GM23338 (cell line): Measurements from ENCODE around the gene ADAM10. TPM values are rescaled to one million over a fixed set of nuclear protein-coding genes. Genes with fewer than 3 reads are reported as not detected.

Experiments used
- ATAC-seq: fragments of 200-7000 bp; cut with Tn5 transposase; 3 replicates; pipeline ENCODE4 v1.9.1; 2020
- DNase-seq: peaks from one replicate; pipeline ENCODE4 v3.0.0-alpha.2; 2015; ENCODE audit warnings: low spot score
- H2AFZ ChIP-seq: fragments of 200-600 bp; sonication (generic); 2 replicates; pipeline ENCODE4 v1.8.0; 2016; ENCODE audit warnings: antibody characterized with exemption, mild to moderate bottlenecking, moderate library complexity
- H3F3A ChIP-seq: fragments of 200-600 bp; sonication (generic); replicated peaks from 2 replicates; pipeline ENCODE4 v1.8.0; 2017; ENCODE audit warnings: antibody characterized with exemption, mixed run types, low read depth
- H3K27ac ChIP-seq: fragments of 200-600 bp; sonication (generic); 2 replicates; pipeline ENCODE4 v1.6.1; 2016; ENCODE audit warnings: low read depth
- H3K27me3 ChIP-seq: fragments of 200-600 bp; sonication (generic); 2 replicates; pipeline ENCODE4 v1.8.0; 2016; ENCODE audit warnings: mild to moderate bottlenecking, mixed run types, moderate library complexity; ENCODE audit not compliant: insufficient read depth
- H3K36me3 ChIP-seq: fragments of 200-600 bp; sonication (generic); 2 replicates; pipeline ENCODE4 v1.8.0; 2016; ENCODE audit warnings: mild to moderate bottlenecking; ENCODE audit not compliant: insufficient read depth
- H3K4me1 ChIP-seq: fragments of 200-600 bp; sonication (generic); 2 replicates; pipeline ENCODE4 v1.8.0; 2016; ENCODE audit warnings: mild to moderate bottlenecking, moderate library complexity; ENCODE audit not compliant: insufficient read depth
- H3K4me2 ChIP-seq: fragments of 200-600 bp; sonication (generic); 2 replicates; pipeline ENCODE4 v1.7.1; 2017; ENCODE audit warnings: mixed run types
- H3K4me3 ChIP-seq: fragments of 200-600 bp; sonication (generic); 2 replicates; pipeline ENCODE4 v1.6.1; 2016; ENCODE audit warnings: mixed run types
- H3K79me2 ChIP-seq: fragments of 200-600 bp; sonication (generic); replicated peaks from 2 replicates; pipeline ENCODE4 v1.8.0; 2017; ENCODE audit warnings: mild to moderate bottlenecking; ENCODE audit not compliant: insufficient read depth
- H3K9me2 ChIP-seq: fragments of 200-600 bp; sonication (generic); 2 replicates; pipeline ENCODE4 v1.8.0; 2017; ENCODE audit not compliant: insufficient read depth
- H4K20me1 ChIP-seq: fragments of 200-600 bp; sonication (generic); replicated peaks from 2 replicates; pipeline ENCODE4 v1.8.0; 2017; ENCODE audit warnings: mild to moderate bottlenecking; ENCODE audit not compliant: insufficient read depth
- H3K27ac Mint-ChIP-seq: 2 replicates; pipeline ENCODE4 v1.8.0; 2020; ENCODE audit warnings: inconsistent platforms, mild to moderate bottlenecking, moderate library complexity, mixed read lengths
- H3K27me3 Mint-ChIP-seq: 3 replicates; pipeline ENCODE4 v1.8.0; 2022; ENCODE audit warnings: low read depth, mild to moderate bottlenecking, moderate library complexity, mixed read lengths, inconsistent platforms; ENCODE audit not compliant: insufficient read depth, poor library complexity
- H3K36me3 Mint-ChIP-seq: 3 replicates; pipeline ENCODE4 v1.8.0; 2021; ENCODE audit warnings: low read depth, mild to moderate bottlenecking, inconsistent platforms, moderate library complexity, mixed read lengths
- H3K4me1 Mint-ChIP-seq: 3 replicates; pipeline ENCODE4 v1.8.0; 2020; ENCODE audit warnings: mild to moderate bottlenecking, inconsistent platforms, mixed read lengths
- H3K4me3 Mint-ChIP-seq: 3 replicates; pipeline ENCODE4 v1.8.0; 2021; ENCODE audit warnings: moderate library complexity, mild to moderate bottlenecking, inconsistent platforms, mixed read lengths
- H3K9me3 Mint-ChIP-seq: 3 replicates; pipeline ENCODE4 v1.8.0; 2020; ENCODE audit warnings: moderate library complexity, mild to moderate bottlenecking, inconsistent platforms, mixed read lengths
- CREB1 ChIP-seq: fragments of 250-450 bp; sonication (Bioruptor Pico); IDR thresholded peaks from 2 replicates; pipeline ENCODE4 v1.5.0; 2020; ENCODE audit warnings: low read depth, mild to moderate bottlenecking, moderate library complexity
- CTCF ChIP-seq, 2 experiments: fragments of 200-600 bp in 1 of 2; sonication (generic) in 1 of 2; conservative IDR thresholded peaks; 2 replicates each; pipeline versions ENCODE4 v1.5.1 to v1.6.1; 2016 to 2017; ENCODE audit warnings: antibody characterized with exemption in 2 of 2, low read depth in 2 of 2, mild to moderate bottlenecking in 2 of 2, moderate library complexity in 1 of 2
- ETS1 ChIP-seq: IDR thresholded peaks from 2 replicates; pipeline ENCODE4 v1.6.1; 2016; ENCODE audit warnings: antibody characterized with exemption
- EZH2 ChIP-seq: fragments of 200-600 bp; sonication (generic); IDR thresholded peaks from one replicate; pipeline ENCODE4 v1.8.0; 2017; ENCODE audit warnings: antibody characterized with exemption, mild to moderate bottlenecking, low read depth; ENCODE audit not compliant: unreplicated experiment
- EZH2phosphoT487 ChIP-seq: fragments of 200-600 bp; sonication (generic); IDR thresholded peaks from one replicate; pipeline ENCODE4 v1.8.1; 2018; ENCODE audit warnings: antibody characterized with exemption; ENCODE audit not compliant: unreplicated experiment
- JUNB ChIP-seq: IDR thresholded peaks from one replicate; pipeline ENCODE4 v1.6.1; 2016; ENCODE audit warnings: antibody characterized with exemption; ENCODE audit not compliant: unreplicated experiment
- NANOG ChIP-seq: IDR thresholded peaks from 2 replicates; pipeline ENCODE4 v1.6.1; 2016; ENCODE audit warnings: antibody characterized with exemption, borderline replicate concordance
- POLR2AphosphoS5 ChIP-seq: IDR thresholded peaks from 2 replicates; pipeline ENCODE4 v1.6.1; 2016; ENCODE audit warnings: antibody characterized with exemption, low read depth
- REST ChIP-seq: IDR thresholded peaks from one replicate; pipeline ENCODE4 v1.6.1; 2018; ENCODE audit warnings: antibody characterized with exemption; ENCODE audit not compliant: unreplicated experiment
- STAT1 ChIP-seq: IDR thresholded peaks from one replicate; pipeline ENCODE4 v1.6.1; 2016; ENCODE audit warnings: antibody characterized with exemption; ENCODE audit not compliant: unreplicated experiment
- ZNF114 ChIP-seq: fragments of 250-450 bp; sonication (Bioruptor Pico); IDR thresholded peaks from 2 replicates; pipeline ENCODE4 v1.5.0; 2020; ENCODE audit warnings: mild to moderate bottlenecking, moderate library complexity
- ZNF331 ChIP-seq: fragments of 250-450 bp; sonication (Bioruptor Pico); IDR thresholded peaks from 2 replicates; pipeline ENCODE4 v1.5.0; 2020; ENCODE audit warnings: low read depth, mild to moderate bottlenecking, moderate library complexity
- ZNF462 ChIP-seq: fragments of 250-450 bp; sonication (Bioruptor Pico); IDR thresholded peaks from 2 replicates; pipeline ENCODE4 v1.5.0; 2020; ENCODE audit warnings: mild to moderate bottlenecking, moderate library complexity
- polyA plus RNA-seq: library from polyadenylated mRNA; unstranded; fragments of >200 nt; fragmentation: Nextera tagmentation; extraction: Ambion mirVana; gene quantifications from 2 replicates; pipeline ENCODE4 v1.2.1, GENCODE V29; 2016
- total RNA-seq: library from RNA; depleted of rRNA; stranded (reverse); fragments of >200 nt; shearing (Covaris generic); gene quantifications from 2 replicates; pipeline ENCODE4 v1.2.3, GENCODE V29; 2014

Gene ADAM10
- total and polyA plus RNA-seq, 2 experiments from 2014 or later = 25.0 to 114 TPM

- Mint-ChIP-seq H3K27me3 (no peaks in the 10 kb centered on the region), H3K27ac (no peak overlapping the region), H3K36me3 (peaks cover 21% of the 10 kb centered on the region), H3K4me3 (no peak overlapping the region), H3K9me3 (peaks cover 2% of the 10 kb centered on the region; the same call in 2 of the 3 replicates), H3K4me1 (no peaks in the 10 kb centered on the region)
- no peaks in the 10 kb centered on the region for H3K9me2 ChIP-seq
- no peak for ATAC-seq
- H3K4me1 ChIP-seq = no peaks in the 10 kb centered on the region
- H3K27me3 ChIP-seq = no peaks in the 10 kb centered on the region
- no peak for DNase-seq
- H3K4me3 ChIP-seq = no peak overlapping the region
- H3K27ac ChIP-seq = peak overlapping the region; percentile 21; the same call in 1 of the 2 replicates
- H3F3A ChIP-seq = no peaks in the 10 kb centered on the region
- no peak for TF ChIP-seq STAT1
- no peak for TF ChIP-seq EZH2
- no peak for TF ChIP-seq CREB1
- no peak for TF ChIP-seq ZNF114 (CRISPR knock-in tag)
- no peak for TF ChIP-seq POLR2AphosphoS5
- TF ChIP-seq ZNF331 (CRISPR knock-in tag) = no peak
- no peak for TF ChIP-seq JUNB
- TF ChIP-seq NANOG = no peak
- TF ChIP-seq REST = no peak
- TF ChIP-seq ETS1 = no peak
- no peak for TF ChIP-seq ZNF462
- TF ChIP-seq EZH2phosphoT487 = no peak
- TF ChIP-seq CTCF (conservative IDR thresholded peaks at IDR 0.05; ENCODE audit: low read depth in 2 of 2) = no peak
- no peaks in the 10 kb centered on the region for H3K36me3 ChIP-seq
- peaks cover 97% of the 10 kb centered on the region for H3K79me2 ChIP-seq
- no peak overlapping the region for H3K4me2 ChIP-seq
- no peak overlapping the region for H2AFZ ChIP-seq
- peaks cover 16% of the 10 kb centered on the region; the same call in 1 of the 2 replicates for H4K20me1 ChIP-seq
Observed at GRCh38 chr15:58704155-58704865, 45.2 kb downstream of the ADAM10 start.
